A549 treated with Hydrocortisone at 1 μM for 4 hours (cell line): Measurements from ENCODE around the gene MGP. TPM values are rescaled to one million over a fixed set of nuclear protein-coding genes. Genes with fewer than 3 reads are reported as not detected.

Experiments
- total RNA-seq: library from RNA; stranded (reverse); fragments of 200-300 nt; extraction: Qiagen RNA extraction; gene quantifications from 5 replicates; pipeline ENCODE4 v1.2.3, GENCODE V29; 2022

The MGP gene
- 0.08 TPM in 1 of 5 replicates, not detected in the others for total RNA-seq

GRCh38 chr12:14885718-14886221, at the start of gene MGP:
MGP (minus strand) TSS chr12:14885854; CDS start chr12:14885791, 63 bp downstream.

DNA sequence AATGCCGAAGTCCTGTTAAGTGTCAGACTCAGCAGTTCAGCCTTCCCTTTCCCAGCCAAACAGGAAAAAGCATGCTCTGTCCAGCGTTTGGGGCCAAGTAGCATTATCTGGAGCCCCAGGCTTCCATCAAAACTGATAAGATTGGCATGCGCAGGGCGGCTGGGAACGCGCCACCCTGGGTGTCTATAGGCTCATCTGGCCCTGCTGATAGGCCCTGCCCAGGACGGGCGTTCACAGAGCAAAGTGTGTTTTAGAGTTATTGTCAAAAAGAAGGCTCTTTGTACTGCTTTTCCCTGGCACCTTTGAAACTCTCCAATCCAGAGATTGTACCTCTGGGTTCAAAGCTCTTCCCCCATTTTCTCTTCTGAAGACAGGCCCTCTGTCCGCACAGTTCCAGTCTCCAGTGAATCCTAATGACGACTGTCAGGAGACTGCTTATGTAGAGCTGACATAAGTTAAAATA, 42.2 kb downstream of the MGP start, which contains the start of gene ART4:
TSS of gene ART4 (minus strand) at position 102 of the 463 bp plus-strand sequence. CDS start 413 bp downstream, outside the sequence.

Other genes with a start within 250 kb of the MGP start
- gene GUCY2C, start 189.3 kb downstream of the MGP start, total RNA-seq: 0.02 to 0.05 TPM (median 0.03 TPM) in 3 of 5 replicates, not detected in the others
- 43.7 to 52.8 TPM (median 47.0 TPM) in 5 replicates for gene WBP11, start 82.4 kb downstream of the MGP start, total RNA-seq
- gene C12orf60, start 82.2 kb downstream of the MGP start, total RNA-seq: 1.8 to 2.3 TPM (median 2.1 TPM) in 5 replicates
- gene SMCO3, start 71.7 kb downstream of the MGP start, total RNA-seq: not detected in 5 replicates
- not detected in 5 replicates for gene ART4, start 42.3 kb downstream of the MGP start, total RNA-seq
- not detected in 5 replicates for gene ERP27, start 52.7 kb upstream of the MGP start, total RNA-seq
- 0.79 to 1.7 TPM (median 1.1 TPM) in 5 replicates for gene ARHGDIB, start 75.7 kb upstream of the MGP start, total RNA-seq
- not detected in 5 replicates for gene PDE6H, start 87.2 kb upstream of the MGP start, total RNA-seq